Left lung (tissue), 10 donors: ENCODE data around the gene CBX5. TPM values are rescaled to one million over a fixed set of nuclear protein-coding genes. Genes with fewer than 3 reads are reported as not detected.
"Not testable (repeated sequence)": the region's sequence is repeated elsewhere in the genome, so short reads cannot be mapped to it uniquely, and the experiment has no call there.

Experiments
- ATAC-seq: fragments of 200-7000 bp; cut with Tn5 transposase; one replicate; pipeline ENCODE4 v1.9.1; 2020; ENCODE audit warnings: moderate library complexity
- DNase-seq, 4 donors: peaks; one replicate each; pipeline ENCODE4 v3.0.0-alpha.2; 2013 to 2020
- H3K27ac ChIP-seq, 2 donors: fragments of 200-600 bp; sonication (generic) in 1 of 2; one replicate each; pipeline versions ENCODE4 v1.5.0 to v1.8.0; 2020 to 2021
- H3K27me3 ChIP-seq, 2 donors: fragments of 200-600 bp; sonication (generic) in 1 of 2; one replicate each; pipeline versions ENCODE4 v1.5.0 to v1.8.0; 2020 to 2021
- H3K36me3 ChIP-seq, 2 donors: fragments of 200-600 bp; sonication (generic) in 1 of 2; one replicate each; pipeline versions ENCODE4 v1.5.0 to v1.8.0; 2020 to 2021
- H3K4me1 ChIP-seq, 2 donors: fragments of 200-600 bp; one replicate each; pipeline ENCODE4 v1.8.0; 2021
- H3K4me3 ChIP-seq, 2 donors: fragments of 200-600 bp; sonication (generic) in 1 of 2; one replicate each; pipeline versions ENCODE4 v1.5.0 to v1.8.0; 2020 to 2021; ENCODE audit warnings: mild to moderate bottlenecking in 1 of 2
- H3K9me3 ChIP-seq, 2 donors: fragments of 200-600 bp; sonication (generic) in 1 of 2; one replicate each; pipeline versions ENCODE4 v1.5.0 to v1.8.0; 2020 to 2021
- intact Hi-C, 2 donors: fragments of 100-400 bp; cut with DNase I; formaldehyde crosslinking; loops; one replicate each; pipeline versions ENCODE4 v1.11.2 to v1.14.2; 2022
- polyA plus RNA-seq, 6 donors: library from polyadenylated mRNA; unstranded; fragments of 120-200 nt; gene quantifications; one replicate each; pipeline ENCODE4 v1.2.1, GENCODE V29; 2013; ENCODE audit not compliant: insufficient read length in 6 of 6
- total RNA-seq, 2 donors: library from RNA; stranded (reverse); fragmentation: NEBNext Ultra II Directional; extraction: Animal tissue kit (Norgen Biotek cat#: 25700); gene quantifications; one replicate each; pipeline ENCODE4 v1.2.1, GENCODE V29; 2021
- TF ChIP-seq, protein P1 (sequence below), 2 donors: fragments of 200-600 bp; sonication (generic) in 1 of 2; IDR thresholded peaks; one replicate each; pipeline versions ENCODE4 v1.5.0 to v1.8.0; 2021; ENCODE audit warnings: antibody characterized with exemption in 2 of 2
- donor health status: DM: no; HTN: yes; CAD: no.
- donor health status: DM: no; HTN: no; CAD: no.

The CBX5 gene
- total and polyA plus RNA-seq, 8 donors = 69.8 to 134 (median 113) TPM

DNA sequence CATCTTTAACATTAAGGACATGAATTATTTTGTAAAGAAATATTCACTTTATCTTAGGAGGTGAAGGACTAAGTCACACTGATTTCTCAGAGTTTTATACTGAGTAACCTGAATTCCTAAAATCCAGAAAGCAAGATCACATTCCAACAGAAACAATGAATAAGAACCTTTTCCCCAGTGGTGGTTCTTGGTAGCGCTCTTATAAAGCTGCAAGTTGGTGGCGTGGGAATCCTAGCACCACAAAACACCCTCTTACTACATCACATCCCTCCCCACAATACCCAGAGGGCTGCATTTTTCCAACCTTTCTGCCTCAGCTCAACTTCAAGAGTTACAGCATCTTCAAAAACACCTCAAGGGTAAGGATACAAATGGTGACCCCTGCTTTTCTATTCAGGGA is 47.1 kb downstream of the CBX5 start:
- ATAC-seq (no peak), DNase-seq (no peak)
- Histone ChIP-seq H3K4me1 (peaks cover 0 to 21% of the 10 kb centered on the region in 2 donors), H3K27ac (no peak overlapping the region), H3K9me3 (no peaks in the 10 kb centered on the region), H3K36me3 (peaks cover 0 to 16% of the 10 kb centered on the region in 2 donors), H3K27me3 (no peaks in the 10 kb centered on the region), H3K4me3 (no peak overlapping the region)
- TF ChIP-seq, protein P1, sequence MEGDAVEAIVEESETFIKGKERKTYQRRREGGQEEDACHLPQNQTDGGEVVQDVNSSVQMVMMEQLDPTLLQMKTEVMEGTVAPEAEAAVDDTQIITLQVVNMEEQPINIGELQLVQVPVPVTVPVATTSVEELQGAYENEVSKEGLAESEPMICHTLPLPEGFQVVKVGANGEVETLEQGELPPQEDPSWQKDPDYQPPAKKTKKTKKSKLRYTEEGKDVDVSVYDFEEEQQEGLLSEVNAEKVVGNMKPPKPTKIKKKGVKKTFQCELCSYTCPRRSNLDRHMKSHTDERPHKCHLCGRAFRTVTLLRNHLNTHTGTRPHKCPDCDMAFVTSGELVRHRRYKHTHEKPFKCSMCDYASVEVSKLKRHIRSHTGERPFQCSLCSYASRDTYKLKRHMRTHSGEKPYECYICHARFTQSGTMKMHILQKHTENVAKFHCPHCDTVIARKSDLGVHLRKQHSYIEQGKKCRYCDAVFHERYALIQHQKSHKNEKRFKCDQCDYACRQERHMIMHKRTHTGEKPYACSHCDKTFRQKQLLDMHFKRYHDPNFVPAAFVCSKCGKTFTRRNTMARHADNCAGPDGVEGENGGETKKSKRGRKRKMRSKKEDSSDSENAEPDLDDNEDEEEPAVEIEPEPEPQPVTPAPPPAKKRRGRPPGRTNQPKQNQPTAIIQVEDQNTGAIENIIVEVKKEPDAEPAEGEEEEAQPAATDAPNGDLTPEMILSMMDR (IDR thresholded peaks at IDR 0.05) = no peak
- intact Hi-C loops = no loop called here

DNA sequence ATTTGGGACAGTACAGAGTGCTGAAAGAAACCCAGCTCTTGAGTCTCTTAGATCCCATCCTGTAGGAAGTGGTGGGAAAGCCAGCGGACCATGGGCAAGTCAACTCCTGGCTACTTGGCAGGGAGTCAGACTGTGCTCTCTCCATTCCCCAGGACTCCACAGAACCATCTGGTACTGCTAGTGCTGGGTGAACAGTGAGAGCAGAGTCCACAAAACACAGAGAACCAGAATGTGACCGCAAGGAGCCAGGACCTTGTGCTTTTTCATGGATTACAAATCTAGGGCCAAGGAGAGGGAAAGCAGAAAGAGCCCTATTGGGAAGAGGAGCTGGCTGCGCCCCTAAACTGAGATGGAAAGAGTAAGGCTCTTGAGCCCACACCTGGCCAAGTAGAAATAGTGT is 48.7 kb downstream of the CBX5 start:
- intact Hi-C loops, H3K27ac ChIP-seq, H3K4me3 ChIP-seq, DNase-seq, ATAC-seq, H3K27me3 ChIP-seq, H3K9me3 ChIP-seq: not testable (repeated sequence)
- Histone ChIP-seq H3K4me1 (peaks cover 0 to 28% of the 10 kb centered on the region in 2 donors), H3K36me3 (peaks cover 0 to 10% of the 10 kb centered on the region in 2 donors)

DNA sequence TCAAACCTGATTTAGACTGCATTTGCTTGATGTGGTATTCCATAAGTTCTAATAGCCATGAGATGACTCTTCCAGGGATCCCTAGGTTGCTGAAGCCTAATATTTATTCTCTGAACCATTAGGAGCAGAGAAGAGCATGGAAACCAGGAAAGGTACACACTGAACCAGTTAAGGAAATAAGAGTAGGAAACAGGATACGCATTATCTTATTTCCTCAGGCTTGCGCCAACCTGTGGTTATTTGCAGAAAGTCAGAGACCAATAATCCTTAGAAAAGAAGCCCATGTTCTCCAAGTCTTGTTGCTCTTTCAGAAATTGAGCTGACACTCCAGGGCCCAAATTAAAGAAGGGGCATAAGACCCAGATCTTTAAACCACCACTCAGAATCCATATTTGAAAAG is 49.4 kb downstream of the CBX5 start:
- Histone ChIP-seq H3K36me3 (peaks cover 0 to 10% of the 10 kb centered on the region in 2 donors), H3K9me3 (no peaks in the 10 kb centered on the region), H3K4me3 (no peak overlapping the region), H3K27me3 (peaks cover 0 to 6% of the 10 kb centered on the region in 2 donors), H3K27ac (no peak overlapping the region), H3K4me1 (peaks cover 0 to 28% of the 10 kb centered on the region in 2 donors)
- ATAC-seq (no peak), DNase-seq (no peak)
- TF ChIP-seq, protein P1 (IDR thresholded peaks at IDR 0.05) = no peak
- intact Hi-C loops = no loop called here

DNA sequence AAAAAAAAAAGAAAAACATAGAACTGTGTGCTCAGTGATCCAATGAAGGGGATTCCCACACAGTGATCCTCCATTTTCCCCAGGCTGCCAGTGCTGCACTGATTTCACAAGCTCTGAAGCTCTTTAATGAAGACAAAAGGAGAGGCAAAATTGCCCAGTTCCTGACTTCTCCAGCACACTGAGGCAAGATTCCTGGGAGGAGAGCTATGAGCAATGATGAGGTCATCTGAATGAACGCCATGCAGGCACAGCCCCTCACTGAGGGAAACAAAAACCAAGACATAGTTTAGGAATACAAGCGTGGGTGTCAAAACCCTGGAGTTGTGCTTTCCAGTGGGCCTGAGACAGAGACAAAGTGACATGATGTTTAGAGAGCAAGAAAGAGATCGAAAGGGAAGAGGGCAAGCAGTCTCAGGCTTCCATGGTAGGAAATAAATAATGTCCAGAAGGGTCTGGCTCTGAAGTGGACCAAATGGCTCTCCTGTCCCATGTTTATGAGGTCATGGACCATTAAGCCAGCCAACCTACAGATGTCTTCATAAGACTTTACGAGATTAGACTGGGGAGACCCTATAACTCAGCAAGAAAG is 50.2 kb downstream of the CBX5 start:
- TF ChIP-seq, protein P1 (IDR thresholded peaks at IDR 0.05) = no peak
- DNase-seq (no peak), ATAC-seq (peak; percentile 75)
- H3K27ac ChIP-seq = peak overlapping the region; percentile 15 to 23
- peaks cover 0 to 6% of the 10 kb centered on the region in 2 donors for H3K27me3 ChIP-seq
- no peaks in the 10 kb centered on the region for H3K9me3 ChIP-seq
- peaks cover 0 to 28% of the 10 kb centered on the region in 2 donors for H3K4me1 ChIP-seq
- peaks cover 0 to 5% of the 10 kb centered on the region in 2 donors for H3K36me3 ChIP-seq
- intact Hi-C loops = no loop called here
- no peak overlapping the region for H3K4me3 ChIP-seq

DNA sequence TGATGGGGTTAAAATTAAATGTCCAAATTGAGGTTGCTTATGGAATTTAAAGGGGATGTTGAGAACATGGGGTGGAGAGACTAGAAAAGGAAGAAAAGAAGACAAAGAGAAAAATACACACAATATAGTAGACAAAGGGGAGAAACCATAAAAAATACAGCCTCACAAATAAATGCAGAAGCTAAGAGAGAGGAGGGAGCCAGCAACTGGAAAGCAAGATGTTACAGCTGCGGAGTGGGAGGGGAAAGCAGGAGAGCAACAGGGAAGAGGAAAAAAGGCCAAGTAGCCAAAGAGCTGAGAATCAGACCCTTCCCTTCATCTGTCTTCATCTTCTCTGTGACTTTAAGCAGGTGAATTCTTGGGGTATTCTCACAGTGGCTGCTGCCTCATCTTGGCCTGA is 51.5 kb downstream of the CBX5 start:
- no peak for ATAC-seq
- Histone ChIP-seq H3K27me3 (peaks cover 0 to 6% of the 10 kb centered on the region in 2 donors), H3K36me3 (no peaks in the 10 kb centered on the region), H3K27ac (no peak overlapping the region), H3K9me3 (no peaks in the 10 kb centered on the region), H3K4me1 (peaks cover 0 to 28% of the 10 kb centered on the region in 2 donors), H3K4me3 (no peak overlapping the region)
- no peak for DNase-seq
- TF ChIP-seq, protein P1 (IDR thresholded peaks at IDR 0.05) = no peak
- intact Hi-C loops = no loop called here

DNA sequence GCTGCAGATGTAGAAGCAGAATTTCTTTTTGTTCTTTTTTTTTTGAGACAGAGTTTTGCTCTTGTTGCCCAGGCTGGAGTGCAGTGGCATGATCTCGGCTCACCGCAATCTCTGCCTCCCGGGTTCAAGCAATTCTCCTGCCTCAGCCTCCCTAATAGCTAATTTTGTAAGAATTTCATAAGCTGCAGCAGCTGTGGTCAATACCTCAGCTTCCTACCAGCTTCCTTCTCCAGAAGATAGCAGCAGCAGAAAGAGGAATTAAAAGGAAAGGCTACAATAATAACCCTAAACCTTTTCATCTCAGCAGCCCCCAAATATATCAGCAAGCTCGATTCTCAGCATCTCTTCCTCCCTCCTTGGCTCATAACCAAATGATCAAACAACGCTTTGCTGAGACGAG is 52.0 kb downstream of the CBX5 start:
- DNase-seq, intact Hi-C loops, H3K4me3 ChIP-seq, H3K27ac ChIP-seq, H3K27me3 ChIP-seq, H3K9me3 ChIP-seq, ATAC-seq, H3K36me3 ChIP-seq: not testable (repeated sequence)
- H3K4me1 ChIP-seq = peaks cover 0 to 28% of the 10 kb centered on the region in 2 donors
